ENCODE measurements around the gene COL16A1. TPM values are rescaled to one million over a fixed set of nuclear protein-coding genes. Genes with fewer than 3 reads are reported as not detected.

Gene COL16A1
- total and polyA plus RNA-seq, 2 of the 4 experiments (the other 2 are of a cell fraction), result 34.2 to 62.8 TPM

- H3K36me3 ChIP-seq (ENCODE audit: control insufficient read depth, insufficient read depth, low read length), result peaks cover 30% of the 10 kb centered on the region
- no peak overlapping the region for H2AFZ ChIP-seq (replicated peaks; ENCODE audit: low read length, poor library complexity)
- no peak overlapping the region for H3K56ac ChIP-seq (ENCODE audit: extremely low read depth, insufficient read depth, low read length)
- no peaks in the 10 kb centered on the region for H4K20me1 ChIP-seq (ENCODE audit: insufficient read depth, low read length)
- no peak overlapping the region for H4K5ac ChIP-seq (ENCODE audit: low read depth, low read length)
- TF ChIP-seq RFX5 (IDR thresholded peaks at IDR 0.05; ENCODE audit: low read depth, low read length) (no peak), MAFK (IDR thresholded peaks at IDR 0.05; ENCODE audit: low read depth, low read length) (no peak), CTCF (conservative IDR thresholded peaks at IDR 0.05; ENCODE audit: low read depth, low read length) (no peak), CEBPB (IDR thresholded peaks at IDR 0.05; ENCODE audit: low read depth, low read length) (no peak), FOS (IDR thresholded peaks at IDR 0.05; ENCODE audit: low read depth, low read length) (no peak), BHLHE40 (IDR thresholded peaks at IDR 0.05; ENCODE audit: low read depth, low read length) (no peak), USF2 (IDR thresholded peaks at IDR 0.05; ENCODE audit: low read depth, low read length) (no peak)
- no peak overlapping the region for H2BK120ac ChIP-seq (ENCODE audit: low read depth, low read length)
- CTCF ChIA-PET, result interaction anchor here (0.6 to 1.6 kb wide), 2 partner anchors 11 to 96 kb away, joined by 4 to 6 read pairs; no protein-coding TSS in a partner anchor
- no peak overlapping the region for H4K91ac ChIP-seq (ENCODE audit: insufficient read depth, low read depth, low read length)
- no peak overlapping the region for H2BK20ac ChIP-seq (ENCODE audit: low read depth, low read length)
- no peak overlapping the region for H3K23ac ChIP-seq (ENCODE audit: low read depth, low read length)
- 100% methylated on average over 1 of the region's 9 CpGs; no CpG with 5 or more reads in 1 of the 2 experiments for WGBS, 2 experiments (ENCODE audit: extremely low coverage in 2 of 2, insufficient read length in 1 of 2)
- no peak overlapping the region for H2AK5ac ChIP-seq (ENCODE audit: low read depth, low read length)
- H2BK15ac ChIP-seq (ENCODE audit: low read depth, low read length), result no peak overlapping the region
- in situ Hi-C loops (cut with MboI; ENCODE audit: low sequenced_read_pairs), result no loop called here
- H3K4me1 ChIP-seq (ENCODE audit: control insufficient read depth, insufficient read depth, low read length), result peaks cover 2% of the 10 kb centered on the region; the same call in 1 of the 2 replicates
- H3K79me1 ChIP-seq (ENCODE audit: low read depth in 1 of 2, low read length in 2 of 2), result peaks cover 5 to 8% of the 10 kb centered on the region in 2 experiments
- H3K9me3 ChIP-seq (ENCODE audit: control insufficient read depth, insufficient read depth, low read length), result no peaks in the 10 kb centered on the region
- no peak overlapping the region for H2AK9ac ChIP-seq (replicated peaks; ENCODE audit: low read depth, low read length, poor library complexity)
- DNase-seq (no peak), ATAC-seq (ENCODE audit: low read depth) (no peak)
- no peak overlapping the region for H3K4ac ChIP-seq (ENCODE audit: low read depth, low read length)
- H3K4me2 ChIP-seq (ENCODE audit: low read depth, low read length), result no peak overlapping the region
- H3K18ac ChIP-seq (ENCODE audit: low read depth, low read length), result no peak overlapping the region
- H2BK5ac ChIP-seq (ENCODE audit: low read depth, low read length, poor library complexity, severe bottlenecking), result no peak overlapping the region
- intact Hi-C loops (cut with micrococcal nuclease), result no loop called here
- 0 out of 2 replicates have a peak, but pooled peaks cover 4% of the 10 kb centered on the region for H3K9me1 ChIP-seq (ENCODE audit: insufficient read depth, low read length)
- no peak overlapping the region for H3K9ac ChIP-seq (ENCODE audit: low read depth, low read length)
- no peak overlapping the region for H3K27ac ChIP-seq (ENCODE audit: insufficient read depth, low read length)
- H3K27me3 ChIP-seq (ENCODE audit: control insufficient read depth, insufficient read depth, low read length), result no peaks in the 10 kb centered on the region
- dilution Hi-C loops (cut with HindIII; ENCODE audit: low sequenced_read_pairs, unreplicated experiment), result no loop called here
- no peak overlapping the region for H3K4me3 ChIP-seq (ENCODE audit: insufficient read depth, low read depth, low read length)
- POLR2A ChIA-PET (ENCODE audit: unreplicated experiment), result no interaction called here
- H4K8ac ChIP-seq (ENCODE audit: low read depth in 2 of 2, low read length in 2 of 2), result no peak overlapping the region
- no peak overlapping the region for H3K14ac ChIP-seq (replicated peaks; ENCODE audit: low read depth, low read length)
- no TSS peak for BruUV-seq (replicated peaks)
These were observed 53.4 kb downstream of the COL16A1 start for GRCh38 chr1:31650161-31651088.

Data from IMR-90 (cell line).